Lower leg skin (tissue), 3 donors: ENCODE measurements around the gene PRKCE.

Experiments
- POLR2A ChIP-seq, 2 donors: fragments of 450-650 bp; IDR thresholded peaks; one replicate each; pipeline ENCODE4 v1.6.1; 2016 to 2017; ENCODE audit warnings: antibody characterized with exemption in 2 of 2, mild to moderate bottlenecking in 1 of 2, moderate library complexity in 1 of 2
- TF ChIP-seq, protein P1 (sequence below), 3 donors: fragments of 450-650 bp; IDR thresholded peaks; one replicate each; pipeline ENCODE4 v1.5.1; 2016; ENCODE audit warnings: antibody characterized with exemption in 3 of 3, mild to moderate bottlenecking in 3 of 3, moderate library complexity in 2 of 3

DNA sequence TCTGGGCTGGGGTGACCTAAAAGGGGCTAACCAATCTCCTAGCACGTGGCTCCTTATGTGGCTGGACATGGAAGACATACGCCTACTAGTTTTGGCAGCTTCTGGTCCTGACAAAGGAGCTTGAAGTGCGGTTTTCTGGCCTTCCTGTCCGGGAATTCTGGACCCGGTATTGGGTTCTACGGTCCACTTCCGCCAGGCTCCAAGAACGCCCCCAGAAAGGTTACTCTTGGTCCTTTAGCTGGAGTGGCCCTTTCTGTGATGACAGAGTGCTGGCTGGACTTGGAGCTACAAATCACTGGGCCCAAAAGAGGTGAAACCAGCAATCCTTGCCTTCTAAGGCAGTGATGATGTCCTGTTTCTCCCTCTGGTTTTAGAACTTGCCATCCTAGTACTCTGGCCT, 481.5 kb downstream of the PRKCE start:
- TF ChIP-seq, protein P1, sequence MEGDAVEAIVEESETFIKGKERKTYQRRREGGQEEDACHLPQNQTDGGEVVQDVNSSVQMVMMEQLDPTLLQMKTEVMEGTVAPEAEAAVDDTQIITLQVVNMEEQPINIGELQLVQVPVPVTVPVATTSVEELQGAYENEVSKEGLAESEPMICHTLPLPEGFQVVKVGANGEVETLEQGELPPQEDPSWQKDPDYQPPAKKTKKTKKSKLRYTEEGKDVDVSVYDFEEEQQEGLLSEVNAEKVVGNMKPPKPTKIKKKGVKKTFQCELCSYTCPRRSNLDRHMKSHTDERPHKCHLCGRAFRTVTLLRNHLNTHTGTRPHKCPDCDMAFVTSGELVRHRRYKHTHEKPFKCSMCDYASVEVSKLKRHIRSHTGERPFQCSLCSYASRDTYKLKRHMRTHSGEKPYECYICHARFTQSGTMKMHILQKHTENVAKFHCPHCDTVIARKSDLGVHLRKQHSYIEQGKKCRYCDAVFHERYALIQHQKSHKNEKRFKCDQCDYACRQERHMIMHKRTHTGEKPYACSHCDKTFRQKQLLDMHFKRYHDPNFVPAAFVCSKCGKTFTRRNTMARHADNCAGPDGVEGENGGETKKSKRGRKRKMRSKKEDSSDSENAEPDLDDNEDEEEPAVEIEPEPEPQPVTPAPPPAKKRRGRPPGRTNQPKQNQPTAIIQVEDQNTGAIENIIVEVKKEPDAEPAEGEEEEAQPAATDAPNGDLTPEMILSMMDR (IDR thresholded peaks at IDR 0.05): no peak
- TF ChIP-seq POLR2A (IDR thresholded peaks at IDR 0.05): no peak
